GM13976 (cell line): Measurements from ENCODE around the gene PLXNB3.
A peak's percentile ranks its signal among the peaks of the same experiment; 100 is the strongest.

Experiments used
- DNase-seq: peaks from one replicate; pipeline ENCODE4 v3.0.0; 2012; ENCODE audit warnings: low spot score
- CTCF ChIP-seq: IDR thresholded peaks from 2 replicates; pipeline ENCODE4 v1.5.1; 2012; ENCODE audit warnings: borderline replicate concordance, mild to moderate bottlenecking; ENCODE audit not compliant: insufficient read depth; ENCODE audit errors: extremely low read depth, missing control alignments, control extremely low read depth
- in situ Hi-C: fragments of 300-500 bp; cut with MboI; formaldehyde crosslinking; loops from one replicate; pipeline ENCODE4 v1.12.0; 2022; ENCODE audit warnings: low sequenced_read_pairs, mixed read lengths, inconsistent platforms; ENCODE audit not compliant: unreplicated experiment

Gene PLXNB3

GRCh38 chrX:153723351-153724251 is 40.4 kb upstream of the PLXNB3 start:
- peak; percentile 70 for DNase-seq
- in situ Hi-C loops = no loop called here
- TF ChIP-seq CTCF = peak; percentile 40

GRCh38 chrX:153724252-153725038 is 39.6 kb upstream of the PLXNB3 start, which contains the start of the genes ABCD1 and BCAP31:
TSS of gene ABCD1 (plus strand) at chrX:153724856. CDS start at chrX:153725267, 411 bp downstream.
TSS of gene BCAP31 (minus strand) at chrX:153724387. CDS start at chrX:153723244, 1,143 bp downstream.
- in situ Hi-C loops = no loop called here
- DNase-seq = peak; percentile 95
- TF ChIP-seq CTCF = no peak

- TF ChIP-seq CTCF = no peak
- in situ Hi-C loops = no loop called here
- peak; percentile 47 for DNase-seq
Measured at GRCh38 chrX:153725039-153725831, 38.8 kb upstream of the PLXNB3 start.

GRCh38 chrX:153725832-153726285 is 38.2 kb upstream of the PLXNB3 start:
- TF ChIP-seq CTCF = no peak
- no peak for DNase-seq
- in situ Hi-C loops = no loop called here

GRCh38 chrX:153726286-153727122 is 37.5 kb upstream of the PLXNB3 start:
- peak; percentile 85 for DNase-seq
- TF ChIP-seq CTCF = no peak
- in situ Hi-C loops = no loop called here
